ENCODE data around the gene MEN1.

DNA sequence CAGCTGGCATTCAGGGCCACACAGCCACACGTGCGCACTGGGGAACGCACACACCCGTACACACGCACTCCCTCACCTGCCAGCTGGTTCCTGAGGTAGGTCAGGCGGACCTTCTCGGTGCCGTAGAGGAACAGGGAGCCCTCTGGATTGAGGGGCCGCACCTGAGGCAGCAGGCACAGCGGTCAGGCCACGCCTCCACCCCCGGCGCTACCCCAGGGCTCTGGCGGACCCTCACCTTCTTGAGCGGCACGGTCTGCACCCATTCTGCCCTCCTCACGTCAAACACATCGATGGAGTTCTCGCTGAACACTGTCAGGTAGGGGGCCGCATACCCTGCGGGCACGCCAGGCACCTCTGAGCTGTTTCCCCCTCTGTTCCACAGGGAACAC is 17.1 kb upstream of the MEN1 start:
- TF ChIP-seq, protein P1, sequence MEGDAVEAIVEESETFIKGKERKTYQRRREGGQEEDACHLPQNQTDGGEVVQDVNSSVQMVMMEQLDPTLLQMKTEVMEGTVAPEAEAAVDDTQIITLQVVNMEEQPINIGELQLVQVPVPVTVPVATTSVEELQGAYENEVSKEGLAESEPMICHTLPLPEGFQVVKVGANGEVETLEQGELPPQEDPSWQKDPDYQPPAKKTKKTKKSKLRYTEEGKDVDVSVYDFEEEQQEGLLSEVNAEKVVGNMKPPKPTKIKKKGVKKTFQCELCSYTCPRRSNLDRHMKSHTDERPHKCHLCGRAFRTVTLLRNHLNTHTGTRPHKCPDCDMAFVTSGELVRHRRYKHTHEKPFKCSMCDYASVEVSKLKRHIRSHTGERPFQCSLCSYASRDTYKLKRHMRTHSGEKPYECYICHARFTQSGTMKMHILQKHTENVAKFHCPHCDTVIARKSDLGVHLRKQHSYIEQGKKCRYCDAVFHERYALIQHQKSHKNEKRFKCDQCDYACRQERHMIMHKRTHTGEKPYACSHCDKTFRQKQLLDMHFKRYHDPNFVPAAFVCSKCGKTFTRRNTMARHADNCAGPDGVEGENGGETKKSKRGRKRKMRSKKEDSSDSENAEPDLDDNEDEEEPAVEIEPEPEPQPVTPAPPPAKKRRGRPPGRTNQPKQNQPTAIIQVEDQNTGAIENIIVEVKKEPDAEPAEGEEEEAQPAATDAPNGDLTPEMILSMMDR (IDR thresholded peaks at IDR 0.05) = no peak
- TF ChIP-seq POLR2AphosphoS5 (IDR thresholded peaks at IDR 0.05) = no peak
